NCI-H345 treated with DMSO at 0.1 percent for 48 hours (cell line): ENCODE results near the gene DOK6.

Source experiments
- DNase-seq: peaks from one replicate; lab custom pipeline; 2025; ENCODE audit not compliant: unreplicated experiment; lab: John Stamatoyannopoulos, UW

The DOK6 gene

DNA sequence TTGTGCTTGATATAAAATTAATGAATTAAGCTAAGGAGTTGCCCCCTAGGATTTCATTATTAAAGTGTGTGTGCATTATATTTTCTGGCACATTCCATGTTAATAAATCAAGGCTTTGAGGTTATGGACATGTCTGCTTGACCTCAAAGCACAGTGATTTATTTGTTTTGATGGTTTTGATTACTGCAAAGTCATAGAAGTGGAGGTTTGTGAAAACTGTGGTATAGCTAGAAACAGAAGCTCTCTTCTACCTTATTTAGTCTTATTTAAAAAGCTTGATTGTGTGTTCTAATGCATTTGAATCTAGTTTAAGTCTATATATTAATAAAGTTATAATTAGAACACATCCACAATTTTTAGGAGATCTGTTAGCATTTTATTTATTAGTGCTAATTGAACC is 32.2 kb downstream of the DOK6 start:
- no peak for DNase-seq

DNA sequence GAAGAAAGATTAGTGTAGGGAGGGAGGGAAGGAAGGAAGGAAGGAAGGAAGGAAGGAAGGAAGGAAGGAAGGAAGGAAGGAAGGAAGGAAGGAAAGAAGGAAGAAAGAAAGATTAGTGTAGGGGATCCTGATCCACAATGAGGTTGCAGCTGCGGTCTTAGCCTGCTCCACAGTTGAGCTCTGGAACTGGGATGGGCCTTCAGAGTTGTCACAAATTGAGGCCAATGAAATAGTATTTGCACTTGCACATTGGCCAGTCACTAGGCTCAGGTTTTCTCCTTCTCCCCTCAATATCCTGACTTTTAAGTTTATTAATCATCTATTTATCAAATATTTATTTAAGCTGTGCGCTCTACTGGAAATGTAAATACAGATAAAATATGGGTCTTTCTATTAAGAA is 34.3 kb downstream of the DOK6 start:
- no peak for DNase-seq

DNA sequence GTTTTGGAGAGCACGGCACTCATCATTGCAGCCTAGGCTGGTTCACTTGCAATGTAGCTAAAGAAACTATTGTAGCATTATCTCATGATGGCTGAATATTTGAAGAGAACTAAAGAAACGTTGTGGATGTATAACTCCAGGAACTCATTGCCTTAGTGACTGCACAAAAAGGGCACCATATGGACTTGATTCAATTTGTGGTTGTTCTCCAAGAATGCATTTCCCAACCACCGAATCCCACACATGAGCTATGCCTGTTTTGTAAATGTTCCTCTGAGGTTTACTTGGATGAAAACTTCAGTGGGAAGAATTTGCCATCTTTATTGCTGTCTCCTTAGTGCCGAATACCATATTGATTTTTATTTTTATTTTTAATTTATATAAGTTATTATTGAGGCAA is 43.5 kb downstream of the DOK6 start:
- DNase-seq: no peak

DNA sequence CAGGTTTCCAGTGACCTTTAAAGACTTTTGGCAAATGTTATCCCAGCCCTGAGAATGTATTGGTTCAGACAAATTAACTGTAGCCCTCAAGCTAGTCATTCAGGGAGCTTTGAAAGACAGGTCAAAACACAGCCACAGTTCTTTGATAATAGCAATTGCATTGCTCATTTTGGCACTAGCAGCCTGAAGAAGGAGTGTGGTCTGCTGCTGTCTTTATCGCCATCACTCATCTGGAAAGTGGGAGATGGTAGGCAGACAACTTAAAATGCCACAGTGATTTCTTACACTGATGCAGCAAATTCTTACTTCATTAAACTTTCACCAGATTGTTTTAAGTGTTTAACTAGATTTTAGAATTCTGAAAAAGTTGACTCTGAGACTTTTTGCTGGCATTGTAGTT is 47.2 kb downstream of the DOK6 start:
- no peak for DNase-seq

DNA sequence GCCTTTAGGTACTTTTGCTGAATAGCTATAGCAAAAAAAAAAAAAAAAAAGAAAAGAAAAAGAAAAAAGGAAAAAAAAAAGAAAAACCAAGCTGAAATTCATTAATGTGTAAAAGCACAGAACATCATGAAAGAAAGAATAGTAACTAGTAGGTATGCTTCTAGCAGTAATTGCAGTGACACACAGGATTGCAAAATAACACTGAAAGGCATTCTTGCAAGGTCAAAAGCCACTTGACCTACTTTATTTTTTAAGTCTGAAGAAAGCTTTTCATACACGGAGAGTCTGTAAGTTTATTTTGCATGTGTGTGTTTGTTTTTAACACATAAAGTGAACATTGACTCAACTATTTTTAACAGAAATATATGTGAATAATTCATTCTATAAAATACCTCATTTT is 54.4 kb downstream of the DOK6 start:
- no peak for DNase-seq

DNA sequence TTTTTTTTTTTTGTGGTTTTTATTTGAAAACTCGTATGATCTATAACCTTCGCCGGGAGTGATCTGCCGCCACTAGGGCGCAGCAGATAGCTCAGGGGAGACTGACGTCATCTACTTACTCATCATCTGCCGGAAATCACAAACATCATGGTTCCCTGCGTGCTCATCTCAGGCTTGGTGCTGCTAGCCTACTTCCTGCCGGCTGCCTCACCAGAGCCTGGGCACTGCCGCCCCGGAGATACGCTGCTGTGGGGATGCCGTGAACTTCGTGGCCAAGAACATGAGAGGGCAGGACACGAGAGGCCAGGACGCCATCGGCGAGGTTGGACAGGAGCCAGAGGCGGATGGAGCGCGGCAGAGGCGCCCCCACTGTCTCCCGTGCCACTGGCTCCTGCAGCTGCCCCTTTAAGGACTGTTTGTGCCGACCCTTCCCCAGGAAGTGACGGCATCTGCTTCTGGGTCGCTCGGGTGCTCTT is 68.8 kb downstream of the DOK6 start:
- DNase-seq: no peak

DNA sequence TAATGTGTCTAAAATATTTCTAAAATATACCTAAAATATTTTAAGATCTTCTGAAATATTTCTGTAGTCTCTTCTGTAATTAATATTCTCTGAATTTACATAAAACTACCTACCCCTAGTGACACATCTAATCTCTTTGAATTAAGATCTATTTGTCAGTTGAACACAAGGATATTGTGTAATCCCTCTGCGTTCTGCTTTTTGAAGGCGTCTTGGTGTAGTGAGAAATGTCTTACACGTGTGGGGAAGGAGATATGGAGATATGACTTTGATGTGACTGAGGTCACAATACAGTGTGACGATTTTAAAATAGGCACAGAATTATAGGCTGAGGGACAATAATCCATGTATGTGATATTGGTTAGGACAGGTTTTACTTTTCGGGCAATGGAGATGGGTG is 79.8 kb downstream of the DOK6 start:
- DNase-seq: no peak

DNA sequence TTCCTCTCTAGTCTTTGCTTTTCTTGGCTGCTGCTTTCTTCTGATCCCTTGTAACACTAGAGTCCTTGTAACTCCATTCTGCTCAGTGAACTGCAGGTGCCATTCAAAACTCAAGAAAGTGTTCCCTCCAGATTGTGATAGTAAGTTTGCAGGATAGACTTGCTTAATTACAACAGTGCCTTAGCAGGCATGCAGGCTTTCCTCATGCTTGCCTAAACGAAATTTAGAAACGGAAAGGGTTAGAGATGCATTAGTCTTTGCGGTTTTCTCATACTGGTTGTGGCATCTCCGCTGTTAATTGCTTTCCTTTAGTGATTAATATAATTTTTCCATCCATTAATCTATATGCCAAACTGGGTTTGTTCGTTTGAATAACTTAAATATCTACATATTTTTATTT is 82.9 kb downstream of the DOK6 start:
- no peak for DNase-seq

DNA sequence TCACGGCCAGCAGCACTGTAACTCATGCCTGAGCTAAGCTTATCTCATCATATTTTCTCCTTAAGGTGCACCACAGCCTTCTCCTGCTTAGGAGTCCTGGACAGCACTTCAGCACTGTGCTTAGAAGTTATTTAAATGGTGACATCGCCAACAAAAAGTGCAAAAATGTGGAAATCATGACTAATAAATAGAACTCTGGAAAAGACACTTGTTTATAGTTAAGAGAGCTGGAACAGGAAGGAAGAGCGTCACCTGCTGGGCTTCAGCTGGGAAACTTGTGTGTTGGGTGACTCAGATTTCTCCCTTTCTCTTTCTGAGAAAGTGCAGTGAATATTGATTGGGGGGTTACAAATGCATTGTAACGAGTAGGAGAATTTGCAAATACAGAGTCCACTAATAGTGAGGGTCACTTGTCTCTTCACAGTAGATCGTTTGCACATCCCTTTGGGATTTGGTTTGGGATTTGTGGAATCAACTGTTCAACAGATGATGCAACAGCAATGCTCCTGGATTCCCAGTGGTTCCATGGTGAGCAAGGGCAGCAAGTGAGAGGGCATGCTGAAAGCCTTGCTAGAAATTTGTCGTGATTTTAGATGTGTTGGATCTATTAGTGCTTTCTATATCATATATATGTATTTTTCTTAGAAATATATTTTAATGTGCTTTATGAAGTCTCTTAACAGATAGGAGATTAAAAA is 84.2 kb downstream of the DOK6 start:
- no peak for DNase-seq

DNA sequence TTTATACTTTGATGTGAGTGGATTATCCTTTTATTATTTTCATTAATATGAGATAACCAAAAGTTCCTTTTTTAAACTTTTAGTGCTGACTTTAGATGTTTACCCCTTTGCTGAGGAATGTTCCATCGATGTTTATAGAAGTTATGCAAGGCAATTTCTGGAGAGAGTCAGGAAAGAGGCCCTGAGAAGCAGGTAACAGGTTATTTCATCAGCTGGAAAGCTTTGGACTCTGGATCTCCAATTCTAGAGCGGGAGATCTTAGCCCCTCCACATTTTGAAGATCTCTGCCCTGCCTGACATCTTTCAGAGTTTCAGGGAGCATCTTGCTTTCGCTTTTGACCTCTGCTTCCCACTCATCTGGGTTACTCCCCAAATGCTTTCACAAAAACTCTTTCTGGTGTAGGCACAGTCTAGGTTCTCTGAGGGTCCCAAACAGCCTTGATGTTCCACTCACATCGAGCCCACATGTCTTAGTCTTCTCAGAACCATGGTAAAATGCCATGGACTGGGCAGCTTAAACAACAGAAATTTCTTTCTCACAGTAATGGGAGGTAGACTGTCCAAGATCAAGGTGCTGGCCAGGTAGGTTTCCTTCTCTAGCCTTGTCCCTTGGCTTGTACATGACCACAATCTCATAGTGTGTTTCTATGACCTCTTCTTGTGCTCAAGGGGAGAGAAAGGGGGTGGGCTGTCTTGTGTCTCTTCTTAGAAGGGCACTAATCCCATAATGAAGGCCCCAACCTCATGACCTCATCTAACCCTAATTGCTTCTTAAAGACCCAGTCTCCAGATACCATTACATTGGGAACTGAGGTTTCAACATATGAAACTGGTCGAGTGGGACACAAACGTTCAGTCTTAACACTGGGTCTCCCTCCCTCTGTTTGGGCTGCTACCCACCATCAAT is 87.1 kb downstream of the DOK6 start:
- no peak for DNase-seq

DNA sequence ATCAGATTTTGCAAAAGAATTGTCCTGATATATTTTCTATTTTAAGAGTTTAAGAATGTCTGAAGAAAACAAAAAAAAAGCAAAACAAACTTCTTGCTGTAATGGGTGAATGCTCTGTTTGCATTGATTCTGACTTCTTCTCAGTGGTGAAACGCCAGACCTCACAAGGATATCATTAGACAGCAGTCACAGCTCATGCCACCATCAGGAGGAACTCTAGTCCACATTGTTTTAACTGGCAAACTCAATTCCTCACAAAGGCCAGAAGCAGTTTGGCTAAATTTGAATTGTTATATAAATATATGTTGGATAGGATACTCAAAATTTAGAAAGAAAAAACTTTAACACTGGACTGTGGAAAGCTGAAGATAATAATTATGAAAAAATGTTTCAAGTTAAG is 89.4 kb downstream of the DOK6 start:
- no peak for DNase-seq

DNA sequence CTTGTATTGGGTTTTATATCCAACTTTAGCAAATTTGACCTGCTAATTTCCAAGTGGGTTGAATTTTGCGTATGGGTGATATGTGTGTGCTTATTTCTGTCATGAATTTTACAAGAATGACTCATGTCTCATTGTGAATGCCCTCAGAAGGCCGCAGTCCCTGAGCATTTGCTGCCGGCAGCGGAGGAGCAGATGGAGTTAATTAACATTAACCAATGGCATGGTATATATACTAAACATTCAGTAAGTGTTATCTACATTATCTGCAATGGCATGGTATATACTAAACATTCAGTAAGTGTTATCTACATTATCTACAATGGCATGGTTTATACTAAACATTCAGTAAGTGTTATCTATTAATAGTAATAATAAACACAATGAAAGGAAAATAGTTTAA is 90.1 kb downstream of the DOK6 start:
- no peak for DNase-seq

DNA sequence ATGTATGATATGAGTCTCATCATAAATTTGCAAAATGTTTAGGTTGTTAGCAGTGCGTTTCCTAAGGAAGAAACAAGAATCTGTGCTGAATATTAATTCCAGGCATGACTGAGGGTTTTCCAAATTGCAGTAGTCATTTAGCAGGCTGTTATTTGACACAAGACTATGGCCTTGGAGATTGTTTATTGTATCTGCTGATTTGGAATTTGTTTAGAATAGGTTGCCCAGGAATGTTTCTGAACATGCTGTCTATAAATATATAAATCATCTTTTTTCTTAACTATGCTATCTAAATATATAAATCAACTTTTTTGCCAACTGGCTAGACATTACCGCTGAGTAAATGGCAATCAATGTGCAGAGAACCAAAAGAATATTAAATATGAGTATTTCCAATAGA is 90.9 kb downstream of the DOK6 start:
- no peak for DNase-seq

DNA sequence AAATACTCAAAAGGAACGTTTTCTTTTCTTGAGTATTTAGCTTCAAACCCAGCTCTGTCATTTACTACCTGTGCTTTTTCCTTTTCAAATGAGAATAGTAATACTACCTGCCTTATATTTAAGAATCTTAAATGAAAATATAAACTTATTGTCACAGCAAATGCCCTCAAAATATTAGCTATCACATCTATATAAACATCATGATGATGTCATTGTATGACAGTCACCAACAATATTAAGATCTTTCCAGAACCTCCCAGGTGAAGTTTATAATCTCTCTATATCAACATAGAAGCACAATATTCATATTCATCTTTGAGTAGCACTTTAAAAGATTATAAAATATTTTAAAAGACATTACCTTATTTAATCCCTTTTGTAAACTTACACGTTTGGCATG is 92.2 kb downstream of the DOK6 start:
- DNase-seq: no peak

DNA sequence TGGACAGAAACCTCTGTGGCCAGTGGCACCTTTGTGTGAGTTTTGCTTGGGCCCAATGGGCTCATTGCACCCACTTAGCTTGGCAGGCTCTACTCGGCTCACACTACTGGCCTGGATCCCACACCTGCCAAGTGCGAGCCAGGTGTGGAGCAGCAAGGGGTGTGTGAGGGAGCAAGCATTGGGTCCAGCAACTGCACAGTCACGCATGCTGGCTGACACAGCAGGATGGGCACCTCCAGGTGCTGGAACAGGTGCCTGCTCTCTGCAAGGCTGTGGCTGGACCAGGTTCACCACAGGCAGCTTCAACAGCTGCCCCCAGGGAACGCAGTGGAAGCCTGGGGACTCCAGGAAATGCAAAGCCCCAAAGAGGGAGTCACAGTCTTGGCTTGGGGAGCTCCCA is 94.2 kb downstream of the DOK6 start:
- no peak for DNase-seq

DNA sequence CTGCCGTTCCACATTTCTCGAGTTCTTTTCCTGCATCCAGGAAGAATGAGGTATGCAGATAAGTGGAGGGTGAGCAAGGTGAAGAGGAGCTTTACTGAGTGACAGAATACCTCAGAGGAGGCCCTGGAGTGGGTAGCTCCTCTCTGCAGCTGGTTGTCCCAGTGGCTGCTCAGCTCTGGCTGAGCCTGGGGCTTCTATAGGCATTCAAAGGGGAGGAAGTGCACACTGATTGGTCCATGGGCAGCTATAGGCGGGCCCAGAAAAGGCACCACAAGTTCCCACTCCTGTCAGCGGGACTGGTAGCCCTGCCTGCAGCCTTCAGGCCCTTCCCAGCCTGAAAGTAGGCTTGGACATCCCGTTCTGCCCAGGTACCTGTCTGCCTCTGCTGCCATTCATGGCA is 94.7 kb downstream of the DOK6 start:
- no peak for DNase-seq

DNA sequence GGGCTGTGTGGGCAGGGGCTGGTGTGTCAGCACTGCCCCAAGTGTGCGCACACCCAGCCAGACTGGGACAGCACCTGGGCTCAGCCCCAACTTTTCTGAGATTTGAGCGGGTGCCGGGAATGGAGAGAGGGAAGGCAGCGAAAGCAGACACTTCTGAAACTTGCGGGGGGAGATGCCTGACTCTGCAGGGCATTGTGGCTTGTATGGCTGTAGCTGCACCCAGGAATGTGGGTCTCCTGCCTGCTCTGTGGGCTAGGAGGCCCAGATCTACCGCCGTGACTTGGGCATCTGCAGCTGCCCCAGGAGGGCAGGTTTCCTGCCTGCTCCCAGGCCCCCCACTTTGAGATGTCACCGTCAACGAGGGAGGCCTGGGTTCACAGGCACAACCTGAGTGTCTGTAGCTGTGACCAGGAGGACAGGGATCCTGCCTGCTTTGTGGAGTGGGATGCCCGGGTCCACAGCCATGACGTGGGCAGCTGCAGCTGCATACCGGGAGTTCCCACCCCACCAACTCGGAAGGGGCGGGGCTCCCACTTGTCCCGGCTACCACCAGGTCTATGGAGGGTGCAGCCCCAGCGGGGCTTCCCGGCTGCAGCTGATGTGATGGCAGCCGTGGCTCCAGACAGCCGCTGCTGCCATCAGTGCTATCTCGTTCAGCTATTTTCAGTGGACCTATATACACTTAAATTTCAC is 95.3 kb downstream of the DOK6 start:
- no peak for DNase-seq

DNA sequence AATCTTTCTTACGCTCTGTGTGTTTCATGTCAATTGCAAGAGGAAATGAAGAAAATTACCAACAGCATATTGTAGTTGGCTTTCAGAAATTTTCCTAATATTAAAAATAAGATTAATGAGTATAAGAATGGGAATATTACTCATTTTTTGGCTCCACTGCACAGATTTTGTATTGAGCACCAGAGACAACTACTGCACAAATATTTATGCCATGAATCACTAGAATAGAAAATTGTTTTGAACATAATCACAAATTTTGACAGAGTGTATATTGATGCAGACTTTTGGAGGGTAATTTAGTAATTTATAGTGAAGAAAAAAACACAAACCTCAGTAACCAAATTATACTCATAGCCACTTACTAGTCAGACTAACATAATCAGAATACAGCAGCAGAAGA is 118.3 kb downstream of the DOK6 start:
- DNase-seq: no peak

DNA sequence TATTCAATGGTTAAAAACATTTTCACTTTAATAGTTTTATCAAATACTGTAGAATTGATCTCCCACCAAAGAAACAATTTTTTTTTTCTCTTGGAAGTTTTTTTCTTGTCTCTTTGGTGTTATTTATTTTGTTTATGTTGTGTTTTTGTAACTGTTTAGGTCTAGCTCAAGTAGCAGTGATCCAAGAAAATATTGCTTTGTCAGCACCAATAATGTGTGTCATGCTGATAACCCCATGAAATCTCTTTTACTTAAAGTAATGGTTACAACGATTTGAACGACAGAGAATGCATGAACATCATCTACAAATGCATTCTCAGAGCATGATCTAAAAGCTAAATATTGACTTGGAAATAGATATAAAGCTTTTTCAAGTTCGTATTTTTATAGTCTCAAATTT is 122.9 kb downstream of the DOK6 start:
- no peak for DNase-seq

DNA sequence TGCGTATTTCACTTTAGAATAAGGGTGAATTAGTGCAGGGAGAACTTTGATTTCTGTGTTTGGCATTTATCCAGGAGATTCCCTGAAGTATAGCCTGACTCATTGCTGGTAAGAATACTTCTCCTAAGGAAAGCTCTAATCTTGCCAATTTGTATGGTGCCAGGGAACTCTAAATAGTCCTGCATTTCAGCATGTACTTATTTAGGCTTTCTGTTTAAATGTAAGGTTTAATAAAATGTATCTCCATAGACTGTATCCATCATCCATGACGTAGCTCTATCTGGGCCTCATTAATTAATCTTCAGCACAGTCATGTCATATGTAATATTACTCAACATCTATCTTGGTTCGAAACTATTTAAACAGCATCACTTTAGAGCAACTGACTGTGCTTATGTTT is 127.7 kb downstream of the DOK6 start:
- DNase-seq: no peak

DNA sequence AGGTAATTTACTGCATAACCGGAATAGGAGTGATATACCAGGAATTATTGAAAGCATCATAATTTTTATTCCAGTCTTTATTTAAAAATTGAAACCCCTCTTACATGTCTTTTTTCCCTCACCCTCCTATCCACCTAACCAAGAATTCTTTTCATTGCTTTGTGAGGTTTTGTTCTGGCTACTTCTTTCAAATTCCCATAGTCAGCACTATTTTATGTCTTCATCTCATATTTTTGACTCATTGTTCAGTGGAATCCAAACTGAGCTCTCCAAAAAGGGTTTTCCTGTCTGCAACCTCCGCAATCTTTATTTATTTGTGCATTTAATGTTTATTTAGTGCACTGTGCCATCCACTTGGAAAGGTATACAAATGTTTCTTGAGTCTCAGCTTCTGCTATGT is 128.5 kb downstream of the DOK6 start:
- no peak for DNase-seq

DNA sequence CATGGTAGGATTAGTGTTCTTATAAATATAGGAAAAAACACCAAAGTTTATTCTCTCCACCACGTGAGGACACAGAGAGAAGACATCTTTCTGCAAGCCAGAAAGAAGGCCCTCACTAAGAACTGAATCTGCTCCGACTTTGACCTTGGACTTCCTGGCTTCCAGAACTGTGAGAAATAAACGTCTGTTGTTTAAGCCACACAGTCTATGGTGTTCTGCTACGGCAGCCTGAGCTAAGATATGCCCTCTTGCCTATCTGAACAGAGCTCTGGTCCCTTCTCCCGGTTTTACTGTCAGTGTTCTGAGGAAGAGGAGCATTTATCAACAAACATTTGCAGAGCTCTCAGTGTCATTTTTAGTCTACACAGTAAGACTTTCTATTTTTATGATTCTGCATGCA is 131.3 kb downstream of the DOK6 start:
- no peak for DNase-seq
